Tibial nerve (tissue), 4 donors: ENCODE measurements around the gene GALNTL6. TPM values are rescaled to one million over a fixed set of nuclear protein-coding genes. Genes with fewer than 3 reads are reported as not detected.

Source experiments
- DNase-seq, 2 donors: peaks; one replicate each; pipeline ENCODE4 v3.0.0-alpha.2; 2019; ENCODE audit warnings: low spot score in 2 of 2
- H3K27ac ChIP-seq, 4 donors: fragments of 200-600 bp; sonication (generic) in 3 of 4; one replicate each; pipeline ENCODE4 v1.5.1; 2017 to 2019; ENCODE audit warnings: mild to moderate bottlenecking in 1 of 4
- H3K27me3 ChIP-seq, 2 donors: fragments of 200-600 bp; sonication (generic) in 1 of 2; one replicate each; pipeline versions ENCODE4 v1.5.1 to v1.6.0; 2017 to 2019
- H3K36me3 ChIP-seq, 3 donors: fragments of 200-600 bp; sonication (generic); one replicate each; pipeline ENCODE4 v1.5.1; 2018 to 2019
- H3K4me1 ChIP-seq, 4 donors: fragments of 200-600 bp; sonication (generic) in 3 of 4; one replicate each; pipeline ENCODE4 v1.5.1; 2017 to 2019
- H3K4me3 ChIP-seq, 4 donors: fragments of 200-600 bp; sonication (generic) in 3 of 4; one replicate each; pipeline ENCODE4 v1.5.1; 2017 to 2019; ENCODE audit warnings: mild to moderate bottlenecking in 1 of 4, moderate library complexity in 1 of 4
- H3K9me3 ChIP-seq, 4 donors: fragments of 200-600 bp; sonication (generic) in 3 of 4; one replicate each; pipeline ENCODE4 v1.5.1; 2017 to 2019
- EP300 ChIP-seq, 2 donors: sonication (generic); formaldehyde crosslinking; IDR thresholded peaks; one replicate each; pipeline ENCODE4 v1.6.1; 2017; ENCODE audit warnings: antibody characterized with exemption in 2 of 2, mild to moderate bottlenecking in 1 of 2
- POLR2A ChIP-seq, 2 donors: fragments of 450-650 bp; IDR thresholded peaks; one replicate each; pipeline ENCODE4 v1.6.1; 2017; ENCODE audit warnings: antibody characterized with exemption in 2 of 2, mild to moderate bottlenecking in 2 of 2, moderate library complexity in 2 of 2
- WGBS, 2 donors: methylation state at CpG; one replicate each; pipeline ENCODE4 v1.1.5; 2018; 5-methylcytosine and 5-hydroxymethylcytosine counted together
- total RNA-seq, 4 donors: library from RNA; depleted of rRNA; stranded (reverse); fragments of >200 nt; gene quantifications; one replicate each; pipeline ENCODE4 v1.1.0, GENCODE V29; 2016
- TF ChIP-seq, protein P1 (sequence below), 5 experiments: fragments of 200-600 bp in 3 of 5; fragments of 450-650 bp in 2 of 5; sonication (generic) in 3 of 5; IDR thresholded peaks; one replicate each; pipeline ENCODE4 v1.5.1; 2016 to 2019; ENCODE audit warnings: antibody characterized with exemption in 5 of 5, mild to moderate bottlenecking in 3 of 5, moderate library complexity in 2 of 5

The GALNTL6 gene
- total RNA-seq, 4 donors from 2014 or later, result not detected

DNA sequence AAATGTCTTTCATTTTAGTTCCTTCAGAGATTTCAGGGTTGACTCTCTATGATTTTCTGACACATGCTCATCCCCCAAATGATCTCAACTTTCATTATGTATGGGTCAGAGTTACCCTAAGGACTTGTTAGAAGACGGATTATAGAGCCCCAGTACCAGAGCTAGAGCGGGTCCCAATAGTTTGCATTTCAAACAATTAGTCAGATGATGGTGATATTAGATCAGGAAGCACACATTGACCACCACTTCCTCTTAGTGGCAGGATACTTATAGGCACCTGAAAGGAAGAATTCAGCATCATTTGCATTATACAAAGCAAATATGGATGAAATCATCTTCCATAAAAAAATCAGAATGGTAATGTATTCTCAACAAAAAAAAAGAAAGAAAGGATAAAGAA lies 106.1 kb downstream of the GALNTL6 start:
- H3K27ac ChIP-seq, result no peak overlapping the region
- TF ChIP-seq POLR2A (IDR thresholded peaks at IDR 0.05), result no peak
- TF ChIP-seq EP300 (IDR thresholded peaks at IDR 0.05), result no peak
- TF ChIP-seq, protein P1, sequence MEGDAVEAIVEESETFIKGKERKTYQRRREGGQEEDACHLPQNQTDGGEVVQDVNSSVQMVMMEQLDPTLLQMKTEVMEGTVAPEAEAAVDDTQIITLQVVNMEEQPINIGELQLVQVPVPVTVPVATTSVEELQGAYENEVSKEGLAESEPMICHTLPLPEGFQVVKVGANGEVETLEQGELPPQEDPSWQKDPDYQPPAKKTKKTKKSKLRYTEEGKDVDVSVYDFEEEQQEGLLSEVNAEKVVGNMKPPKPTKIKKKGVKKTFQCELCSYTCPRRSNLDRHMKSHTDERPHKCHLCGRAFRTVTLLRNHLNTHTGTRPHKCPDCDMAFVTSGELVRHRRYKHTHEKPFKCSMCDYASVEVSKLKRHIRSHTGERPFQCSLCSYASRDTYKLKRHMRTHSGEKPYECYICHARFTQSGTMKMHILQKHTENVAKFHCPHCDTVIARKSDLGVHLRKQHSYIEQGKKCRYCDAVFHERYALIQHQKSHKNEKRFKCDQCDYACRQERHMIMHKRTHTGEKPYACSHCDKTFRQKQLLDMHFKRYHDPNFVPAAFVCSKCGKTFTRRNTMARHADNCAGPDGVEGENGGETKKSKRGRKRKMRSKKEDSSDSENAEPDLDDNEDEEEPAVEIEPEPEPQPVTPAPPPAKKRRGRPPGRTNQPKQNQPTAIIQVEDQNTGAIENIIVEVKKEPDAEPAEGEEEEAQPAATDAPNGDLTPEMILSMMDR (IDR thresholded peaks at IDR 0.05), result no peak
- H3K4me1 ChIP-seq, result no peaks in the 10 kb centered on the region
- no peak overlapping the region for H3K4me3 ChIP-seq
- no peaks in the 10 kb centered on the region for H3K36me3 ChIP-seq
- 70 to 80% methylated on average over 2 of the region's 2 CpGs for WGBS, 2 donors
- no peaks in the 10 kb centered on the region for H3K27me3 ChIP-seq
- no peaks in the 10 kb centered on the region for H3K9me3 ChIP-seq
- DNase-seq, result no peak

DNA sequence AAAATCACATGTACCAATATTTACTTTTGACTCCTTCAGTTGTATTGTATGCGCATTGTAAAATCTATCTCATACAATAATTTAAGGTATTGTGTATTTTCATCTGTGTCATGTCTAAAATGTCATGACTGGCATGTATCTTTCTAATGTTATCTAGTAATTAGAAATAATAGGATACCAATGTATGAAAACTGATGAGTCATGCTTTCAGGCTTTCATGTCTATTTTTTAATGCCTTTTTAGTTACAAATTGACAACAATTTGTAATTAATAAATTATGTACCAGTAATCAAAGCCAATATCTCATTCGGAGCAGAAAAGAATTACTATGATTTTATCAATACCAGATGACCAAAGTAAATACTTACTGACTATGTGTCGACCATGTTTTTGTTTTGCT lies 107.7 kb downstream of the GALNTL6 start:
- Histone ChIP-seq H3K27me3 (no peaks in the 10 kb centered on the region), H3K36me3 (no peaks in the 10 kb centered on the region), H3K4me3 (no peak overlapping the region), H3K27ac (no peak overlapping the region), H3K9me3 (no peaks in the 10 kb centered on the region), H3K4me1 (no peaks in the 10 kb centered on the region)
- TF ChIP-seq POLR2A (IDR thresholded peaks at IDR 0.05) (no peak), EP300 (IDR thresholded peaks at IDR 0.05) (no peak)
- TF ChIP-seq, protein P1 (IDR thresholded peaks at IDR 0.05), result no peak
- DNase-seq, result no peak
- 89 to 92% methylated on average over 3 of the region's 3 CpGs for WGBS, 2 donors

DNA sequence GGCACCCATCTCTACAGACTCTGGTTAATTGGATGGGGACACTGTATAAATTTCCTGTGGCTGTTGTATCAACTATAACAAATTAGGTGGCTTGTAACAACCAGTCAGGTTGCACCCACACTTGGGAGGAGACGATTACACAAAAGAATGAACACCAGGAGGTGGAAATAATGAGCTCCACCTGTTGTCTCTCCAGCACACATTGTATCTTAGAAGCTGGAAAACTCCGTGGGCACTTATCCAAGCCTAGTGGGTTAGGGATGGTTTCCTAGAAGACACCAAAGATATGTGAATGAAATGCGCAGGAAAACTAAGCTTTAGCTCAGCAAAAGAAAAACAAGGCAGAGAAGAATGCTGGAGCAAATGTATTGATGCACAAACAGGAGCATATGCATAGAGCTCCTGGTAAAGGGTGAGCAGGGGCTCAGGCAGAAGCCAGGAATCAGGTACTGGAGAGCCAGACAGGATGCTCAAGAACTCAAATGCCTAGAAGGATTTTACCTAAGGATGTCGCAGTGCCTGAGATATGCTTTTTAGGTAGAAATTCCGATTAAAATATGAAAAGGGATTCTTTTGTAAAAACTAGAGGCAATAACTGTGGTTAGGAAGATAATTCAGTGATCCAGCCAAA lies 111.7 kb downstream of the GALNTL6 start:
- WGBS, 2 donors, result 71 to 72% methylated on average over 5 of the region's 5 CpGs
- H3K4me3 ChIP-seq, result no peak overlapping the region
- no peaks in the 10 kb centered on the region for H3K4me1 ChIP-seq
- no peak for TF ChIP-seq POLR2A (IDR thresholded peaks at IDR 0.05)
- TF ChIP-seq, protein P1 (IDR thresholded peaks at IDR 0.05), result no peak
- TF ChIP-seq EP300 (IDR thresholded peaks at IDR 0.05), result no peak
- DNase-seq, result no peak
- H3K36me3 ChIP-seq, result no peaks in the 10 kb centered on the region
- no peak overlapping the region for H3K27ac ChIP-seq
- no peaks in the 10 kb centered on the region for H3K9me3 ChIP-seq
- H3K27me3 ChIP-seq, result no peaks in the 10 kb centered on the region

- no peak overlapping the region for H3K4me3 ChIP-seq
- H3K4me1 ChIP-seq, result no peaks in the 10 kb centered on the region
- DNase-seq, result no peak
- no peak overlapping the region for H3K27ac ChIP-seq
- no peak for TF ChIP-seq POLR2A (IDR thresholded peaks at IDR 0.05)
- TF ChIP-seq, protein P1 (IDR thresholded peaks at IDR 0.05), result no peak
- no peak for TF ChIP-seq EP300 (IDR thresholded peaks at IDR 0.05)
- no peaks in the 10 kb centered on the region for H3K36me3 ChIP-seq
- WGBS, 2 donors, result 81% methylated on average over 4 of the region's 4 CpGs
- no peaks in the 10 kb centered on the region for H3K9me3 ChIP-seq
- H3K27me3 ChIP-seq, result no peaks in the 10 kb centered on the region
Measured at GRCh38 chr4:171928336-171928735, 115.1 kb downstream of the GALNTL6 start.

GRCh38 chr4:171929477-171929876 lies 116.3 kb downstream of the GALNTL6 start:
- no peak for DNase-seq
- no peak for TF ChIP-seq POLR2A (IDR thresholded peaks at IDR 0.05)
- H3K27ac ChIP-seq, result no peak overlapping the region
- H3K4me3 ChIP-seq, result no peak overlapping the region
- no peaks in the 10 kb centered on the region for H3K27me3 ChIP-seq
- H3K36me3 ChIP-seq, result no peaks in the 10 kb centered on the region
- WGBS, 2 donors, result 94 to 96% methylated on average over 5 to 11 of the region's 11 CpGs
- no peaks in the 10 kb centered on the region for H3K4me1 ChIP-seq
- no peaks in the 10 kb centered on the region for H3K9me3 ChIP-seq

- Histone ChIP-seq H3K9me3 (no peaks in the 10 kb centered on the region), H3K27ac (no peak overlapping the region), H3K36me3 (no peaks in the 10 kb centered on the region), H3K4me1 (no peaks in the 10 kb centered on the region), H3K4me3 (no peak overlapping the region), H3K27me3 (no peaks in the 10 kb centered on the region)
- 90 to 96% methylated on average over 8 of the region's 8 CpGs for WGBS, 2 donors
- DNase-seq, result no peak
- TF ChIP-seq, protein P1 (IDR thresholded peaks at IDR 0.05), result no peak
- TF ChIP-seq EP300 (IDR thresholded peaks at IDR 0.05), result no peak
- TF ChIP-seq POLR2A (IDR thresholded peaks at IDR 0.05), result no peak
Measured at GRCh38 chr4:171929907-171930306, 116.7 kb downstream of the GALNTL6 start.
